GM13976 (cell line): Measurements from ENCODE around the gene WWC1.

Experiments used
- DNase-seq: peaks from one replicate; pipeline ENCODE4 v3.0.0; 2012; ENCODE audit warnings: low spot score
- CTCF ChIP-seq: IDR thresholded peaks from 2 replicates; pipeline ENCODE4 v1.5.1; 2012; ENCODE audit warnings: borderline replicate concordance, mild to moderate bottlenecking; ENCODE audit not compliant: insufficient read depth; ENCODE audit errors: extremely low read depth, missing control alignments, control extremely low read depth
- in situ Hi-C: fragments of 300-500 bp; cut with MboI; formaldehyde crosslinking; loops from one replicate; pipeline ENCODE4 v1.12.0; 2022; ENCODE audit warnings: low sequenced_read_pairs, mixed read lengths, inconsistent platforms; ENCODE audit not compliant: unreplicated experiment

The WWC1 gene

GRCh38 chr5:168417731-168418429 lies 126.4 kb downstream of the WWC1 start:
- TF ChIP-seq CTCF, result no peak
- in situ Hi-C loops, result no loop called here
- DNase-seq, result no peak

- in situ Hi-C loops, result no loop called here
- no peak for DNase-seq
- TF ChIP-seq CTCF, result no peak
These were observed 129.0 kb downstream of the WWC1 start for GRCh38 chr5:168420461-168420860.

- in situ Hi-C loops, result no loop called here
- DNase-seq, result no peak
- TF ChIP-seq CTCF, result no peak
These were observed 131.0 kb downstream of the WWC1 start for GRCh38 chr5:168422431-168422830.

- DNase-seq, result no peak
- in situ Hi-C loops, result no loop called here
- TF ChIP-seq CTCF, result no peak
These were observed 132.0 kb downstream of the WWC1 start for GRCh38 chr5:168423478-168423877.

GRCh38 chr5:168423971-168424370 lies 132.5 kb downstream of the WWC1 start:
- in situ Hi-C loops, result no loop called here
- no peak for TF ChIP-seq CTCF
- DNase-seq, result no peak

- in situ Hi-C loops, result no loop called here
- no peak for DNase-seq
- TF ChIP-seq CTCF, result no peak
These were observed 133.3 kb downstream of the WWC1 start for GRCh38 chr5:168424594-168425323.
